OCI-LY7 (cell line): ENCODE measurements around the gene STX18. TPM values are rescaled to one million over a fixed set of nuclear protein-coding genes. Genes with fewer than 3 reads are reported as not detected.
"Not testable (repeated sequence)": the region's sequence is repeated elsewhere in the genome, so short reads cannot be mapped to it uniquely, and the experiment has no call there.

Experiments used
- BruUV-seq: library from RNA; stranded (reverse); fragments of 400-500 nt; replicated peaks from 2 replicates; lab custom pipeline; 2021; lab: Mats Ljungman, UMichigan
- CTCF ChIA-PET: fragments of 300-600 bp; sonication (Branson Sonifier 250); formaldehyde crosslinking; loops from one replicate; lab custom pipeline; 2022; ENCODE audit warnings: antibody characterized with exemption; ENCODE audit not compliant: unreplicated experiment; lab: Charles Lee
- POLR2A ChIA-PET: fragments of 300-600 bp; sonication (Branson Sonifier 250); formaldehyde crosslinking; loops from one replicate; lab custom pipeline; 2022; ENCODE audit warnings: antibody characterized with exemption; lab: Charles Lee
- DNase-seq: peaks from one replicate; pipeline ENCODE4 v3.0.0-alpha.2; 2015; ENCODE audit warnings: low spot score
- H2AFZ ChIP-seq: fragments of 200-600 bp; sonication (generic), shearing (Covaris generic); 2 replicates; pipeline ENCODE4 v1.6.1; 2014; ENCODE audit warnings: mild to moderate bottlenecking, antibody characterized with exemption, low read length, moderate library complexity
- H3K27ac ChIP-seq: fragments of 200-600 bp; sonication (generic); 2 replicates; pipeline ENCODE4 v1.5.1; 2014; ENCODE audit warnings: mixed run types, low read depth, mild to moderate bottlenecking, moderate library complexity, low read length, inconsistent platforms; ENCODE audit not compliant: poor library complexity, severe bottlenecking
- H3K36me3 ChIP-seq: fragments of 200-600 bp; sonication (generic); 2 replicates; pipeline ENCODE4 v1.6.1; 2014; ENCODE audit warnings: mild to moderate bottlenecking, antibody characterized with exemption, low read length, moderate library complexity, mixed read lengths; ENCODE audit not compliant: insufficient read depth
- H3K4me1 ChIP-seq: fragments of 200-600 bp; sonication (generic); 2 replicates; pipeline ENCODE4 v1.5.1; 2014; ENCODE audit warnings: mild to moderate bottlenecking, low read length; ENCODE audit not compliant: insufficient read depth, poor library complexity, severe bottlenecking
- H3K4me2 ChIP-seq: fragments of 200-600 bp; sonication (generic); 2 replicates; pipeline ENCODE4 v1.6.1; 2014; ENCODE audit warnings: mild to moderate bottlenecking, low read length
- H3K4me3 ChIP-seq: fragments of 200-600 bp; sonication (generic); 2 replicates; pipeline ENCODE4 v1.5.1; 2014; ENCODE audit warnings: mild to moderate bottlenecking, low read depth, low read length; ENCODE audit not compliant: poor library complexity, severe bottlenecking
- H3K79me2 ChIP-seq: fragments of 200-600 bp; sonication (generic); 2 replicates; pipeline ENCODE4 v1.6.1; 2016; ENCODE audit warnings: low read depth, mild to moderate bottlenecking, low read length, moderate library complexity, mixed read lengths; ENCODE audit not compliant: insufficient read depth
- H3K9me2 ChIP-seq: fragments of 200-600 bp; sonication (generic); 2 replicates; pipeline ENCODE4 v1.6.1; 2016; ENCODE audit warnings: mild to moderate bottlenecking, low read length, mixed read lengths; ENCODE audit not compliant: insufficient read depth
- H3K9me3 ChIP-seq: fragments of 200-600 bp; sonication (generic); 2 replicates; pipeline ENCODE4 v1.6.1; 2014; ENCODE audit warnings: mild to moderate bottlenecking, mixed run types, low read length, mixed read lengths
- H4K20me1 ChIP-seq: fragments of 200-600 bp; sonication (generic); 2 replicates; pipeline ENCODE4 v1.6.1; 2014; ENCODE audit warnings: mild to moderate bottlenecking, antibody characterized with exemption, low read length, moderate library complexity, mixed read lengths; ENCODE audit not compliant: insufficient read depth
- CTCF ChIP-seq: fragments of 200-600 bp; sonication (generic); conservative IDR thresholded peaks from 2 replicates; pipeline ENCODE4 v1.5.1; 2014; ENCODE audit warnings: mild to moderate bottlenecking, antibody characterized with exemption, low read length, moderate library complexity, mixed read lengths
- EZH2phosphoT487 ChIP-seq: fragments of 200-600 bp; sonication (generic); IDR thresholded peaks from 2 replicates; pipeline ENCODE4 v1.6.1; 2018; ENCODE audit warnings: low read depth, borderline replicate concordance, mild to moderate bottlenecking, mixed run types, antibody characterized with exemption, low read length, moderate library complexity, mixed read lengths
- intact Hi-C: fragments of 100-400 bp; cut with micrococcal nuclease; formaldehyde crosslinking; loops from one replicate; pipeline ENCODE4 v1.10.0; 2022; ENCODE audit not compliant: unreplicated experiment
- total RNA-seq, 2 experiments: library from RNA; depleted of rRNA in 1 of 2; stranded (reverse); fragments of >200 nt in 1 of 2; shearing (Covaris generic) in 1 of 2; gene quantifications; 2 replicates each; pipeline ENCODE4 v1.2.3, GENCODE V29; 2014 to 2022

Gene STX18
- total RNA-seq, 2 experiments from 2014 or later, result 30.6 to 35.2 TPM

GRCh38 chr4:4423706-4424498 lies 117.9 kb downstream of the STX18 start:
- H3K4me1 ChIP-seq, result no peaks in the 10 kb centered on the region
- ChIA-PET POLR2A (interaction anchor here (0.6 to 0.9 kb wide), 4 partner anchors 10 to 608 kb away, joined by 3 to 4 read pairs (median 3); no protein-coding TSS in a partner anchor), CTCF (interaction anchor here (0.6 kb wide), 1 partner anchor 78 kb away, joined by 4 read pairs; no protein-coding TSS in a partner anchor)
- no TSS peak for BruUV-seq
- H2AFZ ChIP-seq, result no peak overlapping the region
- no peak overlapping the region for H3K4me2 ChIP-seq
- DNase-seq, result no peak
- H3K27ac ChIP-seq, result no peak overlapping the region
- H4K20me1 ChIP-seq, result no peaks in the 10 kb centered on the region
- TF ChIP-seq CTCF (no peak), EZH2phosphoT487 (no peak)
- H3K79me2 ChIP-seq, result no peaks in the 10 kb centered on the region
- intact Hi-C loops, result no loop called here
- peaks cover 27% of the 10 kb centered on the region for H3K36me3 ChIP-seq
- H3K9me3 ChIP-seq, result no peaks in the 10 kb centered on the region
- H3K4me3 ChIP-seq, result no peak overlapping the region
- H3K9me2 ChIP-seq, result no peaks in the 10 kb centered on the region

GRCh38 chr4:4422856-4423499 lies 118.9 kb downstream of the STX18 start:
- BruUV-seq, result no TSS peak
- intact Hi-C loops, result no loop called here
- no peak overlapping the region for H2AFZ ChIP-seq
- no peak for DNase-seq
- no peak for TF ChIP-seq CTCF
- TF ChIP-seq EZH2phosphoT487, result no peak
- no peaks in the 10 kb centered on the region for H3K79me2 ChIP-seq
- H3K4me3 ChIP-seq, result no peak overlapping the region
- no peaks in the 10 kb centered on the region for H3K9me2 ChIP-seq
- H3K9me3 ChIP-seq, result no peaks in the 10 kb centered on the region
- POLR2A ChIA-PET, result no interaction called here
- H4K20me1 ChIP-seq, result no peaks in the 10 kb centered on the region
- CTCF ChIA-PET, result no interaction called here
- H3K27ac ChIP-seq, result no peak overlapping the region
- no peaks in the 10 kb centered on the region for H3K4me1 ChIP-seq
- H3K4me2 ChIP-seq, result no peak overlapping the region
- H3K36me3 ChIP-seq, result peaks cover 37% of the 10 kb centered on the region

GRCh38 chr4:4422117-4422516 lies 119.7 kb downstream of the STX18 start:
- H2AFZ ChIP-seq, H3K4me1 ChIP-seq, intact Hi-C loops, H3K27ac ChIP-seq, H3K4me3 ChIP-seq, H3K79me2 ChIP-seq, CTCF ChIA-PET, H4K20me1 ChIP-seq, H3K9me2 ChIP-seq, H3K4me2 ChIP-seq, BruUV-seq, H3K9me3 ChIP-seq, POLR2A ChIA-PET, DNase-seq: not testable (repeated sequence)
- H3K36me3 ChIP-seq, result peaks cover 45% of the 10 kb centered on the region
